ENCODE results near the gene TMOD2.
A peak's percentile ranks its signal among the peaks of the same experiment; 100 is the strongest.

The TMOD2 gene

DNA sequence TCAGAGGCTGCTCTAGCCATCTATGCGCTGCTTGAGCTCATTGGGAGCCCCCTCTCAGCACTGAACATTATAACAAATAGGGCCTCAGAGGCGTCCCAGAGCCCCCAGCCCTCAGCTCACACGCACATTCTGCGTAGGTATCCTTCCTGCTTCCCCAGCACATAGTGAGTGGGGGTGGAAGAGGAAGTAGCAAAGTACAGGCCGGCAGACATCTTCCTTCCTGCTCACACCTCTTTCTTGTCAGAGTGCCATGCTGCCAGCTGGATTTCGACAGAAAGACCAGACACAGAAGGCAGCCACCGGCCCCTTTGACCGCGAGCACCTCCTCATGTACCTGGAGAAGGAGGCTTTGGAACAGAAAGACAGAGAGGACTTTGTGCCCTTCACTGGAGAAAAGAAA is 16.6 kb downstream of the TMOD2 start:
- DNase-seq (ENCODE audit: low read depth) = no peak
- TF ChIP-seq, protein P1, sequence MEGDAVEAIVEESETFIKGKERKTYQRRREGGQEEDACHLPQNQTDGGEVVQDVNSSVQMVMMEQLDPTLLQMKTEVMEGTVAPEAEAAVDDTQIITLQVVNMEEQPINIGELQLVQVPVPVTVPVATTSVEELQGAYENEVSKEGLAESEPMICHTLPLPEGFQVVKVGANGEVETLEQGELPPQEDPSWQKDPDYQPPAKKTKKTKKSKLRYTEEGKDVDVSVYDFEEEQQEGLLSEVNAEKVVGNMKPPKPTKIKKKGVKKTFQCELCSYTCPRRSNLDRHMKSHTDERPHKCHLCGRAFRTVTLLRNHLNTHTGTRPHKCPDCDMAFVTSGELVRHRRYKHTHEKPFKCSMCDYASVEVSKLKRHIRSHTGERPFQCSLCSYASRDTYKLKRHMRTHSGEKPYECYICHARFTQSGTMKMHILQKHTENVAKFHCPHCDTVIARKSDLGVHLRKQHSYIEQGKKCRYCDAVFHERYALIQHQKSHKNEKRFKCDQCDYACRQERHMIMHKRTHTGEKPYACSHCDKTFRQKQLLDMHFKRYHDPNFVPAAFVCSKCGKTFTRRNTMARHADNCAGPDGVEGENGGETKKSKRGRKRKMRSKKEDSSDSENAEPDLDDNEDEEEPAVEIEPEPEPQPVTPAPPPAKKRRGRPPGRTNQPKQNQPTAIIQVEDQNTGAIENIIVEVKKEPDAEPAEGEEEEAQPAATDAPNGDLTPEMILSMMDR (IDR thresholded peaks at IDR 0.05; ENCODE audit: insufficient read depth, low read depth, low read length, missing control alignments) = no peak

GRCh38 chr15:51770902-51771301 is 19.5 kb downstream of the TMOD2 start:
- TF ChIP-seq, protein P1 (IDR thresholded peaks at IDR 0.05; ENCODE audit: insufficient read depth, low read depth, low read length, missing control alignments) = no peak
- DNase-seq (ENCODE audit: low read depth) = no peak
- no peak overlapping the region for H3K4me3 ChIP-seq (ENCODE audit: low read depth, low read length)

More for the DNA sequence above, 16.6 kb downstream of the TMOD2 start:
- no peak overlapping the region for H3K4me3 ChIP-seq (ENCODE audit: low read depth, low read length)

GRCh38 chr15:51771773-51772172 is 20.4 kb downstream of the TMOD2 start:
- TF ChIP-seq, protein P1 (IDR thresholded peaks at IDR 0.05; ENCODE audit: insufficient read depth, low read depth, low read length, missing control alignments) = no peak
- DNase-seq (ENCODE audit: low read depth) = no peak
- H3K4me3 ChIP-seq (ENCODE audit: low read depth, low read length) = no peak overlapping the region

GRCh38 chr15:51774916-51775315 is 23.5 kb downstream of the TMOD2 start:
- H3K4me3 ChIP-seq (ENCODE audit: low read depth, low read length) = no peak overlapping the region
- no peak for DNase-seq (ENCODE audit: low read depth)
- TF ChIP-seq, protein P1 (IDR thresholded peaks at IDR 0.05; ENCODE audit: insufficient read depth, low read depth, low read length, missing control alignments) = no peak

GRCh38 chr15:51775967-51776816 is 24.8 kb downstream of the TMOD2 start:
- H3K4me3 ChIP-seq (ENCODE audit: low read depth, low read length) = no peak overlapping the region
- peak; percentile 76 for DNase-seq (ENCODE audit: low read depth)
- TF ChIP-seq, protein P1 (IDR thresholded peaks at IDR 0.05; ENCODE audit: insufficient read depth, low read depth, low read length, missing control alignments) = peak; percentile 79

DNA sequence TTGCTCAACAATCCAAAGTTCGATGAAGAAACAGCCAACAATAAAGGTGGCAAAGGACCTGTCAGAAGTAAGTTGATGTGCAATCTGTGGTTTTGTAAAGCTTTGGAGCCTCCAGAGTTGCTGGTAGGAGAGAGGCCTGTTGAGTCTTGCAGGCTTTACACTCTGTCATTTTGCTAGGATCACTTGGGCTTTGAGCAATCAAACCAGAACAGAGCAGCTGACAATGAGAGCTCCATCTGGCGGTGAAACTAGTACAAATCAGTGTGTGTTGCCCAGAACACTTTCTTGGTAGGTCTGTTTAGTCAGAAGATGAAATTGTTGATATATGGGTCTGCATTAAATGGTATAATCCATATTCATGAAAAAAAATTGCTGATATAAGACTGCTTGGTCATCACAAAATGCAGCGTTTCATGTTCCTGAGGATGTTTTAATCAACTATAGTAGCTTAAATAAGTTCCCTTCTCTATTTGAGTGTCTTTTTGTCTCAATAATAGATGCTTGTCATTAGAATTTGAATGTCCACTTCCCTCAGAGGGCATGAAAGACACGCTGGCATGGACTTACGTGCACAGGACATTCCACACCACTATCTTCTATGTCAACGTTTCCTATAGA is 25.7 kb downstream of the TMOD2 start:
- no peak overlapping the region for H3K4me3 ChIP-seq (ENCODE audit: low read depth, low read length)
- peak; percentile 85 for DNase-seq (ENCODE audit: low read depth)
- TF ChIP-seq, protein P1 (IDR thresholded peaks at IDR 0.05; ENCODE audit: insufficient read depth, low read depth, low read length, missing control alignments) = peak; percentile 76

Measured in GM12865 (cell line).